Right ventricle myocardium superior (tissue), 1 donor: ENCODE measurements around the gene ADI1. TPM values are rescaled to one million over a fixed set of nuclear protein-coding genes. Genes with fewer than 3 reads are reported as not detected.
"Not testable (repeated sequence)": the region's sequence is repeated elsewhere in the genome, so short reads cannot be mapped to it uniquely, and the experiment has no call there.

ENCODE experiments used
- ATAC-seq: fragments of 200-7000 bp; cut with Tn5 transposase; one replicate; pipeline ENCODE4 v1.9.1; 2020; ENCODE audit warnings: mild to moderate bottlenecking; ENCODE audit not compliant: poor library complexity
- DNase-seq: peaks from one replicate; pipeline ENCODE4 v3.0.0-alpha.2; 2020
- intact Hi-C: fragments of 100-400 bp; cut with DNase I; formaldehyde crosslinking; loops from one replicate; pipeline ENCODE4 v1.11.2; 2022
- total RNA-seq: library from RNA; stranded (reverse); fragmentation: NEBNext Ultra II Directional; extraction: Animal tissue kit (Norgen Biotek cat#: 25700); gene quantifications from one replicate; pipeline ENCODE4 v1.2.1, GENCODE V29; 2021
- donor health status: DM: no; HTN: yes; CAD: no; lungs with severe emphysema.

Gene ADI1
- total RNA-seq, 1 donor from 2014 or later = 141 TPM

DNA sequence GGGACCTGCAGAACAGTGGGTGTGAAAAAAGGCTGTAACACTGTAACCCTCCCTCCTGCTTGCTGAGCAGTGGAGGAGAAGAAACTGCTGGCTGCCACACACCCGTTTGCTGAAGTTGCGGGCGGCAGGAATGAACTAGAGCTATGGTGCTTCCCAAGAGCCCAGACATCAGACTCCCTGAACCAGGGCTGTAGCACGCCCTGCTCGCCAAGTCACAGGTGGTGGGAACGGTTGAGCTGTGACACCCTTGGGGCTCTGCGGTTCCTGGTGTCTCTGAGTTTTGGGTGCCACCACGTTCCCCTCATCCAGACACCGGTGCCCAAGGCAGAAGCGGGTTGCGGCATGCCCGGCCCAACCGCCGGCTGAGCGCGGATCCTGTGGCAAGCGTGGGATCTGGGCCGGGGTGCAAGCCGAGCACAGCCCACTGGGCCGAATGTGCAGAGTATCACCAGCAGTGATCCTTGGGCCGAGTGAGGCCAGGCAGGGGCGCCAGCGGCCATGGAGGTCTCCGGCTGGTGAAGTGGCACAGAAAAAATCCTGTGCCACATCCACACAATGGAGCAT lies 15.0 kb upstream of the ADI1 start:
- intact Hi-C loops = no loop called here
- ATAC-seq = no peak
- no peak for DNase-seq

DNA sequence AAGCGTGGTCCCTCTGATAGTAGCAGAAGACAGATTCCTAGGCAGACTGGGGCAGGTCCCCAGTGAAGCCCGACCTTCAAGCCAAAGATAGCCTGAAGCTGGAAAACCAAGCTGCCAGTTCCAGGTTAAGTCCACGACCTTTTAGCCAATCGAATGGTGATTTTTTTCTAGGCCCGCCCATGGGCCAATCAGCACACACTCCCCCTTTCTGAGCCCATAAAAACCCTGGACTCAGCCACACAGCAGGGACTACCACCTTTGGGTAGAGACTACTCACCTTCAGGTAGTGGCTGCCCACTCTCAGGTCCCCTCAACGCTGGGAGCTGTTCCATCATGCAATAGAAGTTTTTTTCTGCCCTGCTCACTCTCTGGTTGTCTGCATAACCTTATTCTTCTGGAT lies 14.5 kb upstream of the ADI1 start:
- no peak for DNase-seq
- ATAC-seq = peak; percentile 59
- intact Hi-C loops = no loop called here

DNA sequence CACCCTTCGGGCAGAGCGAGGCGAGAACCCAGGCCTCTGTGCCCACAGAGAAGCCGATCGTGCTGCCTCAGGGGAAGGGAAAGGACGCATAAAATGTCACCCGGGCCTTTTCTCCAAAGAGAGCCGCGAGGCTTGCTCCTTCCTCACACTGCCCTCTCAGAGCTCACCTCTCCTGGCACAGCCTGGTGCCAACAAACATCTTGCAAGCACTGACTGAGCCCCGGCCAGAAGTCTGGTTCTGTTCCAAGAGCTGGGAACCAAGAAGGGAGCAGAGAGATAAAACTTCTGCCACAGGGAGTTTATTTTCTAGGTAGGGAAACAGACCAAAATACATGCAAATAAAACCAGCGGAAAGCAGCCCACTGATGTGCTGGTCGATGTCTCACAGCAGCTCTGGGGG lies 13.6 kb upstream of the ADI1 start:
- DNase-seq = no peak
- ATAC-seq = peak; percentile 48
- intact Hi-C loops = no loop called here

DNA sequence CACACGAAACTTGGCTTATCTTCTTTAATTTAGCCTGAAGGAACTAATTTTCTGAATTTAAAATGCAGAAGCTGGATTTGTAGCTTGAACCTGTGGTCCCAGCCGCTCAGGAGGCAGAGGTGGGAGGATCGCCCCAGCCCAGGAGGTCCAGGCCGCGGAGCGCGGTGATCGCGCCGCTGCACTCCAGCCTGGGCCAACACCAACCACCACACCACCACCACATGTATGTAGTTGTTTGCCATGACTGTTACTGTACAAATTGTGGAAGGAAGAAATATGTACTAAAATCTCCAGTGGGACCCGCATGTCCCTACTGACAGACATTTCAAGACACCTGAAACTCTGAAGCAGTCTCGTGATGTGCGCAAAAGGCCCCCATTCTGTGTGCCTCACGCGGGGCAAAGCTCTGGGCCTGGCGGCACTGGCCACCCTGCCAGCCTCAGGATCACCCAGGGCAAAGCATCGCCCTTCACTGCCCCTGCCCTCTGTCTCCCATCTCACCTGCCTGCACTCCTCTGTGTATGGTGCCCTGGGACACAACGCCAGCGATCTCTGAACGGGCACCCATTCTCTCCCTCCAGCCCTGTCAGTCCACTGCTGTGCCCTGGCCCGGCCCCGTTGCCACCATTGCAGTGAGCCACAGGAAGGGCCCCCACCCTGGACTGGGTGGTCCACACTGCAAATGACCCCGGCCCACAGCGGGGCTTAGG lies 10.1 kb upstream of the ADI1 start:
- ATAC-seq = no peak
- intact Hi-C loops = no loop called here
- no peak for DNase-seq

DNA sequence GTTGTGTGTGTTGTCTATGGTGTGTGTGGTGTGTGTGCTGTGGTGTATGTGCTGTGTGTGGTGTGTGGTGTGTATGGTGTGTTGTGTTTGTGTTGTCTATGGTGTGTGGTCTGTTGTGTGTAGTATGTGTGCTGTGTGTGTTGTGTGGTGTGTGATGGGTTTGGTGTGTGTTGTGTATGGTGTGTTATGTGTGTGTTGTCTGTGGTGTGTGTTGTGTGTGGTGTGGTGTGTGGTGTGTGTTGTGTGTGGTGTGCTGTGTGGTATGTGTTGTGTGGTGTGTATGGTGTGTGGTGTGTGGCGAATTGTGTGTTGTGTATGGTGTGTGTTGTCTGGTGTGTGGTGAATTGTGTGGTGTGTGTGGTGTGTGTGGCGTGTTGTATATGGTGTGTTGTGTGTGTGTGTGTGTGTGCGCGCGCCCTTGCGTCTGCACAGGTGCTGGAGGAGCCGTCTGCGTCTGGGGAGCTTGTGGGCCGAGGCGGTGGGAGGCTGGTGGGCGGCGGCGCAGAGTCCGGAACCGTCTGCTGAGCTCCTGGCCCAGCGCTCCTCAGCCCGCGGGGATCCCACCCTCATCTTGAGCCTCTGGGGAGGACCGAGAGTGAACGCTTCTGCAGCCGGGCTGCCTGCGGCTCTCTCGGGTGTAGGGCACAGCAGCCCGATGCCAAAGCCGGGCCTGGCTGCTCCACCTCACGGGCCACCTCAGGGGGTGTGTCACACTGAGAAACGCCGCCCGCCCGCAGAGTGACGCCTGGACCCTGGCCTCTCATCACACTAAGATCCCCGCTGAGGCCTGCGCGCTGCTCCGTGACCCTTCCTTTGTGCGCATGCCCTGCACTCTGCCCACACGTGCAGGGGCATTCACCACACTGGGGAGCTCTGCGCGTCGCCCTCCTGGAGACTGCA lies 8.8 kb upstream of the ADI1 start:
- no peak for DNase-seq
- ATAC-seq = no peak
- intact Hi-C loops = no loop called here

DNA sequence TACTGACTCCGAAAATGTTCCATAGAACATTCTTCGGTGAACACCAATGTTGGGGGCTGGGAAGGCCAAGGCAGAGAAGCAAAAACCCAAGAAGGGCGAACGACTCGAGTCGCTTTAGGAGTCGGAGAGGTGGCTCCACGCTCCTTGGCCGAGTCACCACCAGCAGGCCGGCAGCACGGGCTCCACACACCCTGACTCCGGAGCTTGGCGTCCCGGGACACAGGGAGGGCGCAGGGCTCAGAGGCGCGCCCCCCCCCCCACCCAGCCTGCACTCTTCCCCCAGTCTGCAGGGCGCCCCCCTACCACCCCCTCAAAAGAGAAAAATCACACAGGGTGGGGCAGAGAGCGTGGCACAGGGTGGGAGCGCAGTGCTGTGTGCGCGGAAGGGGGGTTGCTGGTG lies 7.5 kb upstream of the ADI1 start:
- ATAC-seq = no peak
- DNase-seq = no peak
- intact Hi-C loops = no loop called here

DNA sequence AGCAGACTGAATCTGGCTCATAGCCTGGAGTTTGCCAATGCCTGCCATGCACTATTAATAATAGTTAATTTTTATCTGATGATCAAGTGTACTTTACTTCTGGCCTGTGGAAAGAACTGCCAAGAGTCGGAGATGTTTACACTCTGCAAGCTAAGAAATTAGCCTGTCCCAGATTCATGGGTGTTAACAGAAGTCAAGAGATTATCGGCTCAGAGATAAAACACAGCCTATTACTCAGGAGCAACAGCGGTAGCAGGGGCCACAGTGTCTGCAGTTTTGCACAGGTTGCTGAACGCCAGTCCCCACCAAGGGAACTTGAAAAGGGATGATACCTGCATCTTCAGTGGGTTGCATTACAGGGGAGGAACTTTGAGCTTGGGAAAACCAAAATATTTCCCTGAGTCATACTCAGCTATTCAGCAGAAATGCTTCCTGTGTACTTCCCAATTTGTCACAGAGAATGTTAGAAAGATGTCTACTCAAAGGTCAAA lies 4.3 kb upstream of the ADI1 start:
- intact Hi-C loops = no loop called here
- ATAC-seq (no peak), DNase-seq (no peak)

DNA sequence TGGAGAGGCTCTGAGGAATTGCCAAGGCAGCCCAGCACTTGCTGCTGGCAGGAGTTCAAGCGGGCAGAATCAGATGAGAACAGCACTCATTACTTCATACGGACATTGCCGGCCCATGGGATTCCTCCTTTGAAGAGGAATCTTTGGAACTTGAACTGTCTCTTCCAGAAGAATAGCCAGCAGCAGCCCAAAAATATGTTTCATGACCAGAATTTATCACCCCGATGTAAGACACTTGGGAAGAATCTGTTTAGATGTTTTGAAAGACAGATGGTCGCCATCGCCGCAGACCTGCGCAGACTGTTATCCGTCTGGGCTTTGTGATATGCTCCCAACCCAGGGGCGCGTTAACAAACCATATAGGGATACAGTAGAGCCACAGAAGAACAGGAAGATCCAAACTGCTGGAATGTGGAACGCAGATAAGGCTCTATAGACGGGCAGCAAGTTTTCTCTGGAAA lies 3.7 kb upstream of the ADI1 start:
- DNase-seq (no peak), ATAC-seq (no peak)
- intact Hi-C loops = no loop called here

DNA sequence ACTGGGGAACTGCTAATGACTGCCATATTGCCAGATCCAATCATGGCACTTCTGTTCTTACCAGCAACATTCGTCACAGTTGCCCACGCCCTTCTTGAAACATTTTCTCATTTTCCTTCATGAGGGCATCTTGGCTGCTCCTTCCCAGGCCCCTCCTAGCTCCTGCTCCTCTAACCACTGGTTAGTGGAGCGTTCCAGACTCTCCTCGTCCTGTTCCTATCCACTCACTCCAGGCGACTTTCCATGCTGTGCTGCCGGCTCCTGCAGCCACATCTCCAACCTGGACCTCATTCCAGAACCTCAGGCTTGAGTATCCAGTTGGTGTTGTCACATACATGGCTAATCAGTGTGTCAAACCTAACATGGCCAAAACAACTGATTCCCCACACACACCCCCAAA lies 1.3 kb upstream of the ADI1 start:
- intact Hi-C loops = no loop called here
- DNase-seq (no peak), ATAC-seq (no peak)

DNA sequence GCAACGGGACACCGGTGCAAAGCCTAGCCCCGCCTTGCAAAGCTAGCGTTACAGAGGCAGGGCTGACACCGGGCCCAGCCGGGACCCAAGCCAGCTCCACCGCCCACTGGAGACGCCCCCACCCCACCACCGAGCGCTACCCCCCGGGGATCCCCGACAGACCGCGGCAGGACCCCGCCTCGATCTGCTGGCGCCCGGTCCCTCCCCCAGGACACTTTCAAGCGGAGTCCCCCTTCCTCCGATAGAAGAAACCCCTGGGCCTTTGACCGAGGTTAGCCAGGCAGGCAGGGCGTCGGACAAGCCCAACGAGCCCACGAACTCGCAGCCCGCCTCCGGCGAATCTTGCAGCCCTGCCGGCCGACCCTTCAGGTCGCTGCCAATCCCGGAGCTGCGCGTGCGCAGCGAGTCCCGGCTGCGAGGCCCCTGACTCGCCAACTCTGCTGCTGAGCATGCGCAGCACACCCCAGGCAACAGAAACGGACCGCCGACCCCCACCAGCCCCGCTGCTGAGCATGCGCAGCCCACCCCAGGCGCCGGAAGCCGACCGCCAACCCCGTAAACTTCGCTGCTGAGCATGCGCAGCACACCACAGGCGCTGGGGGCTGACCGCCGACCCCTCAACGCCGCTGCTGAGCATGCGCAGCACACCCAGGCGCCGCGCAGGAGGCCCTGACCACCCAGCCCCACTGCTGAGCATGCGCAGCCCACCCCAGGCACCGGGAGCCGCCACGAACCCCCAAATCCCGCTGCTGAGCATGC lies 656 bp downstream of the ADI1 start:
- intact Hi-C loops = no loop called here
- peak; percentile 99 for DNase-seq

DNA sequence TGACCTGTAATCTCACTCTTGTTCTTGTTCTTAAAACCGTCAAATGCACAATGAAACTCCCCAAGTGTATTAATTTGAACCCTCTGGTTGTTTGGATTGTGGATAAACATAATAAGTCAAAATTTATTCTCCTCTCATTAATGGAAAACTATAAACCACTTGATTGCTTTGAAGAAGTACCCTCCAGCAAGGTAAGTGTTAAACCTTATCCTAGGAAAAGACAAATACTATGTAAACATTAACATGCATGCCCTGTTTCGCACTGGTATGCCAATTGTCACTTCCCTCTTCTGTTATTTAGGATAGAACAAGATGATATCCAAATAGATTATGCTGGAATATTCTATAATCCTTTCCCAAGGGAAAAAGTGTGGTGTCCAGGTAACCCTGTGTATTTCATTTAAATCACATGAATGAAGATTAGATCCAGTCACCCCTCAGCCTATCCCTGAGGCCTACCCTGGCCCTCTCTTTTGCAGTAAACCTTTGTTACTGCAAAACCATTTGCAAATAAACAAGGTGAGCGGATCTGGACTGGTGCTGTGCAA lies 1.3 kb downstream of the ADI1 start:
- no peak for ATAC-seq
- intact Hi-C loops = no loop called here
- DNase-seq = no peak

More for the DNA sequence above, 656 bp downstream of the ADI1 start:
- ATAC-seq = peak; percentile 96

DNA sequence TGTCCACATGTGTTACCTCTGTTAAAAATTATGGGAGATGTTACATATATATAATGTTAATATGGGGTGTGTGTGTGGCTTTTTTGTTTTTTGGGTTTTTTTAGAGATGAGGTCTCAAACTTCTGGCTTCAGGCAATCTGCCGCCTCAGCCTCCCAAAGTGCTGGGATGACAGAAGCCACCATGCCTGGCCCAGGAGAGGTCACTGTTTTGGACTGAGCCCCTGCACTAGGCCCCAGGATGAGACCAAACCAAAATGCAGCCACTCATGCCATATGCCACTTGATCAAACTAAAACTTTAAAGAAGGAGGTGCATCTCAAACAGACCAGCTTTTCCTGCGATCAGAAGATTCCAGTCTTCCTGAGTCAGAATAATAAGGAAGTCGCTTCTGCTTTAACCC lies 2.5 kb downstream of the ADI1 start:
- intact Hi-C loops = no loop called here
- DNase-seq = no peak
- ATAC-seq = no peak

DNA sequence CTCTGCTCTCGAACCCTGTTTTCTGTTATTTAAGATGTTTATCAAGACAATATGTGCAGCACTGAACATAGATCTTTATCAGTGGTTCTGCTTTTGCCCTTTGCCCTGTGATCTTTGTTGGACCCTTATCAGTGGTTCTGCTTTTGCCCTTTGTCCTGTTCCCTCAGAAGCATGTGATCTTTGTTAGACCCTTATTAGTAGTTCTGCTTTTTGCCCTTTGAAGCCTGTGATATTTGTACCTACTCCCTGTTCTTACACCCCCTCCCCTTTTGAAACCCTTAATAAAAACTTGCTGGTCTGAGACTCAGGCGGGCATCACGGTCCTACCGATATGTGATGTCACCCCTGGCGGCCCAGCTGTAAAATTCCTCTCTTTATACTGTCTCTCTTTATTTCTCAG lies 3.9 kb downstream of the ADI1 start:
- intact Hi-C loops, ATAC-seq, DNase-seq: not testable (repeated sequence)

DNA sequence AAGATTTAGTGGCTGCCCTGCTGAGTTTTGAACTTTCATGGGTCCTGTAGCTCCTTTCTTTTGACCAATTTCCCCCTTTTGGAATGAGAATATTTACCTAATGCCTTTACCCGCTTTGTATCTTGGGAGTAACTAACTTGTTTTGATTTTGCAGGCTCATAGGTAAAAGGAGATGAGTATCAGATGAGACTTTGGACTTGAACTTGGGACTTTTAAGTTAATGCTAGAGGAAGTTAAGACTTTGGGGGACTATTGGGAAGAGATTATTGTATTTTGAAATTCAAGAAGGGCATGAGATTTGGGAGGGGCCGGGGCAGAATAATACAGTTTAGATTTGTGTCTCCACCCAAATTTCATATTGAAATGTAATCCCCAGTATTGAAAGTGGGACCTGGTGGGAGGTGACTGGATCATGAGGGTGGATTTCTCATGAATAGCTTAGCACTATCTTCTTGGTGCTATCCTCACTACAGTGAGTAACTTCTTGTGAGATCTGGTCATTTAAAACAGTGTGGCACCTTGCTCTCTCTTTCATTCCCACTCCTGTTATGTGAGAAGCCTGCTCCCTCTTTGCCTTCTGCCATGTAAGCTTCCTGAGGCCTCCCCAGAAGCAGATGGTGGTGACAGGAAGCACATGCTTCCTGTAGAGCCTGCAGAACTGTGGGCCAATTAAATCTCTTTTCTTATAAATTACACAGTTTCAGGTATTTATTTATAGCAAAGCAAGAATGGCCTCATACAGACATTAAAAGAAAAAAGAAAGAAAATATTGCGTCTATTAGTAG lies 6.1 kb downstream of the ADI1 start:
- no peak for ATAC-seq
- no peak for DNase-seq
- intact Hi-C loops = no loop called here

DNA sequence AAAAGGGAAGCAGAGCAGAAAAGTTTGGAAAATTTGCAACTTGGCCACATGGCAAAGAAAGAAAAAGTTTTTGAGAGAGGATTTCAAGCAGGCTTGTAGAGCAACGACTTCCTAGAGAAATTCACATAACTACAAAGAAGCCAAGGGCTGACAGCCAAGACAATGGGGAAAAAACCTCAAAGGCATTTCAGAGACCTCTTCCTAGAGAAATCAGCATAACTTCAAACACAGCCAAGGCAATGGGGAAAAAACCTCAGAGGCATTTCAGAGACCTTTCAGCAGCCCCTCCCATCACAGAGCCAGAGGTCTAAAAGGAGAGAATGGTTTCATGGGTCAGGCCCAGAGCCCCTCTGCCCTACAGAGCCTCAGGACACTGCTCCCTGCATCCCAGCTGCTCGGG lies 7.2 kb downstream of the ADI1 start:
- DNase-seq (no peak), ATAC-seq (no peak)
- intact Hi-C loops = no loop called here

DNA sequence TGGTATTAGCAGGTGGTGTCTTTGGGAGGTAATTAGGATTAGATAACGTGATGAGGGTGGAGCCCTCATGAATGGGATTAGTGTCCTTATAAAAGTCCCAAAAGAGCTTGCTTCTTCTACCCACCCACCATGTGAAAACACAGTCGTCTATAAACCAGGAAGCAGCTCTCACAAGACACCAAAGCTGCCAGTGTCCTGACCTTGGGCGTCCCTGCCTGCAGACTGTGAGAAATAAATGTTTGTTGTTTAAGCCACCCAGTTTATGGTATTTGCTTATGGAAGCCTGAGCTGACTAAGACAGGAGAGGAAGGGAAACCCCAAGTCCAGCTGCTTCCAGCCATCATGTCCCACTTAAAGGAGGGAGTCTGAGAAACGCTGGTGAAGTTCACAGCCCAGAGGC lies 13.6 kb downstream of the ADI1 start:
- DNase-seq (no peak), ATAC-seq (peak; percentile 66)
- intact Hi-C loops = no loop called here

DNA sequence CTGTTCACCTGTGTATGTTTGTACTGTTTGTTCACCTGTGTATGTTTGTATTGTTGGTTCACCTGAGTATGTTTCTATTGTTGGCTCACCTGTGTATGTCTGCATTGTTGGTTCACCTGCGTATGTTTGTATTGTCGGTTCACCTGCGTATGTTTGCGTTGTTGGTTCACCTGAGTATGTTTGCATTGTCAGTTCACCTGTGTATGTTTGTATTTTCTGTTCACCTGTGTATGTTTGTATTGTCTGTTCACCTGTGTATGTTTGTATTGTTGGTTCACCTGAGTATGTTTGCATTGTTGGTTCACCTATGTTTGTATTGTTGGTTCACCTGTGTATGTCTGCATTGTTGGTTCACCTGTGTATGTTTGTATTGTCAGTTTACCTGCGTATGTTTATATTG lies 14.6 kb downstream of the ADI1 start:
- ATAC-seq = no peak
- intact Hi-C loops = no loop called here
- DNase-seq = no peak

DNA sequence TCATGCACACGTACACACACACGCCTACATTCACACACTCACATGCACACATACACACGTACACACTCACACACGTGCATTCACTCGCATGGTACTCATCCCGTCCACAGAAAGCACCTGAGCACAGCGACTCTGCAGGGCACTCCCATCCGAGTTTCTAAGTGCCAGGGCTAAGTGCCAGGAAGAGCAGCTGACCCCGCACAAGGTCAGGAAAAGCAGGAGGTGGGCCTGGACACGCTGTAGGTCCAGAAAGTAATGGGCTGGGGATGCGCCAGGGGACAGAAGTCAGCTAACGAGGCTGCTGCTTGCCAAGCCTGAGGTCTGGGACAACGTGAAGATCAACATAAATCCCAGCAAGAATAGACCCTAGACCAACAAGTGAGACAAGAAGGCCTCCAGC lies 15.8 kb downstream of the ADI1 start:
- DNase-seq (no peak), ATAC-seq (peak; percentile 35)
- intact Hi-C loops = no loop called here
